HCEC 1CT (cell line): ENCODE results near the gene FFAR1.

Source experiments
- DNase-seq: peaks from one replicate; pipeline ENCODE4 v3.0.0-alpha.2; 2017

The FFAR1 gene

GRCh38 chr19:35395382-35396199 is 47.9 kb downstream of the FFAR1 start:
- DNase-seq = no peak

- DNase-seq = no peak
These were observed 48.7 kb downstream of the FFAR1 start for GRCh38 chr19:35396240-35396885.

- no peak for DNase-seq
These were observed 49.4 kb downstream of the FFAR1 start for GRCh38 chr19:35397064-35397463.
